ENCODE measurements around the gene STMP1. TPM values are rescaled to one million over a fixed set of nuclear protein-coding genes. Genes with fewer than 3 reads are reported as not detected.
"Not testable (repeated sequence)": the region's sequence is repeated elsewhere in the genome, so short reads cannot be mapped to it uniquely, and the experiment has no call there.

Gene STMP1
- total and polyA plus RNA-seq, 2 of the 13 experiments (the other 11 are each of a cell fraction or from before 2014, with no cell fraction given) = 7.2 to 16.2 TPM

- H3K9ac ChIP-seq (ENCODE audit: insufficient read depth, low read depth, low read length); H3K27ac ChIP-seq (ENCODE audit: extremely low read length, insufficient read depth, low read length); in situ Hi-C loops (cut with HindIII; ENCODE audit: extremely low pct_ligation_motif_present, low pct_unique_long_range_greater_than_20kb); H2AFZ ChIP-seq (ENCODE audit: low read length); H4K20me1 ChIP-seq (ENCODE audit: insufficient read depth, low read length); H3K36me3 ChIP-seq (replicated peaks in 1 of 2; ENCODE audit: control insufficient read depth in 1 of 2, insufficient read depth in 2 of 2, low read length in 2 of 2); FAIRE-seq; BruUV-seq (replicated peaks); H3K4me2 ChIP-seq (ENCODE audit: low read depth, low read length); ATAC-seq; DNase-seq (ENCODE audit: low spot score); POLR2A ChIA-PET; H3K4me3 ChIP-seq (replicated peaks in 1 of 3; ENCODE audit: insufficient read depth in 1 of 3, low read depth in 2 of 3, low read length in 3 of 3); H3K27me3 ChIP-seq (ENCODE audit: control insufficient read depth in 1 of 2, insufficient read depth in 2 of 2, low read length in 2 of 2); H3K9me3 ChIP-seq (ENCODE audit: low read length); CTCF ChIA-PET (ENCODE audit: low intra/inter-chr PET ratio, low total read pairs): not testable (repeated sequence)
- peaks cover 44% of the 10 kb centered on the region for H3K79me2 ChIP-seq (ENCODE audit: insufficient read depth, low read length)
- TF ChIP-seq ZNF431 (CRISPR knock-in tag; IDR thresholded peaks at IDR 0.05; ENCODE audit: borderline replicate concordance, low read depth) = 0 out of 2 replicates have a peak, but pooled peaks have one; percentile 39
- intact Hi-C loops (cut with micrococcal nuclease; ENCODE audit: unreplicated experiment) = loop anchor here (5.0 kb wide), 1 partner anchor 162 kb away; no protein-coding TSS in a partner anchor
- H3K4me1 ChIP-seq (ENCODE audit: insufficient read depth, low read length) = peaks cover 27% of the 10 kb centered on the region
- 71% methylated on average over 6 of the region's 6 CpGs for WGBS (ENCODE audit: low lambda C conversion rate)
These were observed 6.6 kb downstream of the STMP1 start for GRCh38 chr7:135668852-135669395.

- H3K9ac ChIP-seq (ENCODE audit: insufficient read depth, low read depth, low read length) = no peak overlapping the region
- POLR2A ChIA-PET = no interaction called here
- no peak overlapping the region for H3K4me3 ChIP-seq (replicated peaks in 1 of 3; ENCODE audit: insufficient read depth in 1 of 3, low read depth in 2 of 3, low read length in 3 of 3)
- H3K4me1 ChIP-seq (ENCODE audit: insufficient read depth, low read length) = peaks cover 18% of the 10 kb centered on the region
- H4K20me1 ChIP-seq (ENCODE audit: insufficient read depth, low read length) = no peaks in the 10 kb centered on the region
- no peaks in the 10 kb centered on the region for H3K27me3 ChIP-seq (ENCODE audit: control insufficient read depth in 1 of 2, insufficient read depth in 2 of 2, low read length in 2 of 2)
- no peak overlapping the region for H2AFZ ChIP-seq (ENCODE audit: low read length)
- CTCF ChIA-PET (ENCODE audit: low intra/inter-chr PET ratio, low total read pairs) = no interaction called here
- ATAC-seq (no peak), DNase-seq (ENCODE audit: low spot score) (no peak), FAIRE-seq (no peak)
- intact Hi-C loops (cut with micrococcal nuclease; ENCODE audit: unreplicated experiment) (loop anchor here (5.0 kb wide), 2 partner anchors 162 to 308 kb away; partner anchors contain the start of gene MTPN), in situ Hi-C loops (cut with HindIII; ENCODE audit: extremely low pct_ligation_motif_present, low pct_unique_long_range_greater_than_20kb) (loop anchor here (10.0 kb wide), 1 partner anchor 335 kb away; no protein-coding TSS in a partner anchor)
- H3K4me2 ChIP-seq (ENCODE audit: low read depth, low read length) = no peak overlapping the region
- no TSS peak for BruUV-seq (replicated peaks)
- no peaks in the 10 kb centered on the region for H3K9me3 ChIP-seq (ENCODE audit: low read length)
- H3K36me3 ChIP-seq (replicated peaks in 1 of 2; ENCODE audit: control insufficient read depth in 1 of 2, insufficient read depth in 2 of 2, low read length in 2 of 2) = peaks cover 1 to 13% of the 10 kb centered on the region in 2 experiments; a peak in 3 of 5 replicates
- no peak overlapping the region for H3K27ac ChIP-seq (ENCODE audit: extremely low read length, insufficient read depth, low read length)
- WGBS (ENCODE audit: low lambda C conversion rate) = 94% methylated on average over 1 of the region's 1 CpG
- H3K79me2 ChIP-seq (ENCODE audit: insufficient read depth, low read length) = peaks cover 37% of the 10 kb centered on the region
- no peak for TF ChIP-seq PBX2 (CRISPR knock-in tag; IDR thresholded peaks at IDR 0.05)
- TF ChIP-seq PHB2 (IDR thresholded peaks at IDR 0.05; ENCODE audit: partially characterized antibody) = no peak
- peak; percentile 8 to 52; a peak in 2 of 4 replicates for TF ChIP-seq MAFK (conservative IDR thresholded peaks at IDR 0.05 in 1 of 2, IDR thresholded peaks at IDR 0.05 in 1 of 2; ENCODE audit: low read length in 2 of 2)
- TF ChIP-seq TERF1 (CRISPR knock-in tag; IDR thresholded peaks at IDR 0.05) = no peak
These were observed 7.5 kb downstream of the STMP1 start for GRCh38 chr7:135669774-135670173.

Data from HepG2 (cell line).